Trophoblast cell (in vitro differentiated cells and primary cell): ENCODE results near the gene EXD3.

Experiments used
- DNase-seq, 2 donors: peaks; one replicate each; pipeline ENCODE4 v3.0.0-alpha.2; 2016
- H2AFZ ChIP-seq: 2 replicates; pipeline ENCODE4 v1.6.1; 2013; ENCODE audit warnings: low read length, moderate library complexity, mild to moderate bottlenecking; ENCODE audit not compliant: insufficient read depth, poor library complexity
- H2AK5ac ChIP-seq: 2 replicates; pipeline ENCODE4 v1.6.1; 2013; ENCODE audit warnings: mild to moderate bottlenecking, low read length
- H2BK120ac ChIP-seq: 2 replicates; pipeline ENCODE4 v1.6.1; 2013; ENCODE audit warnings: low read length, mild to moderate bottlenecking, moderate library complexity; ENCODE audit not compliant: insufficient read depth, poor library complexity
- H2BK12ac ChIP-seq: 2 replicates; pipeline ENCODE4 v1.6.1; 2013; ENCODE audit warnings: mild to moderate bottlenecking, low read length, moderate library complexity
- H2BK5ac ChIP-seq: 2 replicates; pipeline ENCODE4 v1.6.1; 2013; ENCODE audit warnings: low read length, low read depth, moderate library complexity, mild to moderate bottlenecking; ENCODE audit not compliant: poor library complexity
- H3K14ac ChIP-seq: 2 replicates; pipeline ENCODE4 v1.6.1; 2013; ENCODE audit warnings: mild to moderate bottlenecking, low read length
- H3K18ac ChIP-seq: 2 replicates; pipeline ENCODE4 v1.6.1; 2013; ENCODE audit warnings: mild to moderate bottlenecking, low read length
- H3K23ac ChIP-seq: 2 replicates; pipeline ENCODE4 v1.6.1; 2013; ENCODE audit warnings: low read length
- H3K27ac ChIP-seq: 2 replicates; pipeline ENCODE4 v1.5.1; 2013; ENCODE audit warnings: low read depth, mild to moderate bottlenecking, inconsistent platforms, low read length, moderate library complexity
- H3K27me3 ChIP-seq: 2 replicates; pipeline ENCODE4 v1.6.1; 2013; ENCODE audit warnings: inconsistent platforms, mild to moderate bottlenecking, low read length, moderate library complexity; ENCODE audit not compliant: insufficient read depth
- H3K36me3 ChIP-seq, 2 experiments: 1 replicate in 1 of 2; 2 replicates in 1 of 2; pipeline ENCODE4 v1.6.1; 2013; ENCODE audit warnings: low read length in 2 of 2, mild to moderate bottlenecking in 2 of 2, moderate library complexity in 1 of 2; ENCODE audit not compliant: insufficient read depth in 2 of 2, control insufficient read depth in 1 of 2
- H3K4ac ChIP-seq: 2 replicates; pipeline ENCODE4 v1.6.1; 2013; ENCODE audit warnings: low read depth, mild to moderate bottlenecking, low read length, moderate library complexity
- H3K4me1 ChIP-seq, 2 experiments: 1 replicate in 1 of 2; 2 replicates in 1 of 2; pipeline ENCODE4 v1.6.1; 2013; ENCODE audit warnings: low read length in 2 of 2, mild to moderate bottlenecking in 2 of 2, moderate library complexity in 1 of 2; ENCODE audit not compliant: insufficient read depth in 2 of 2, control insufficient read depth in 1 of 2
- H3K4me2 ChIP-seq: 2 replicates; pipeline ENCODE4 v1.6.1; 2013; ENCODE audit warnings: inconsistent platforms, mild to moderate bottlenecking, low read length, moderate library complexity
- H3K4me3 ChIP-seq: 2 replicates; pipeline ENCODE4 v1.5.1; 2013; ENCODE audit warnings: mild to moderate bottlenecking, low read depth, low read length, inconsistent platforms
- H3K79me1 ChIP-seq: one replicate; pipeline ENCODE4 v1.6.1; 2013; ENCODE audit warnings: low read length
- H3K79me2 ChIP-seq: 2 replicates; pipeline ENCODE4 v1.6.1; 2013; ENCODE audit warnings: low read length, mild to moderate bottlenecking; ENCODE audit not compliant: control insufficient read depth, insufficient read depth, poor library complexity
- H3K9ac ChIP-seq: 2 replicates; pipeline ENCODE4 v1.6.1; 2013; ENCODE audit warnings: mild to moderate bottlenecking, low read length
- H3K9me3 ChIP-seq: 2 replicates; pipeline ENCODE4 v1.6.1; 2013; ENCODE audit warnings: low read depth, mild to moderate bottlenecking, control low read depth, inconsistent platforms, low read length; ENCODE audit not compliant: insufficient read depth
- H4K12ac ChIP-seq: 2 replicates; pipeline ENCODE4 v1.6.1; 2013; ENCODE audit warnings: low read depth, mild to moderate bottlenecking, low read length, moderate library complexity
- H4K8ac ChIP-seq: 2 replicates; pipeline ENCODE4 v1.6.1; 2013; ENCODE audit warnings: low read depth, mild to moderate bottlenecking, low read length, moderate library complexity
- H4K91ac ChIP-seq: one replicate; pipeline ENCODE4 v1.6.1; 2013; ENCODE audit warnings: low read depth, mild to moderate bottlenecking, low read length, moderate library complexity
- WGBS: extraction: QIAGEN DNeasy Blood & Tissue Kit; methylation state at CpG from one replicate; pipeline ENCODE4 v1.1.7; 2013; ENCODE audit warnings: missing lambda C conversion rate; ENCODE audit not compliant: insufficient read length, insufficient coverage; ENCODE audit errors: extremely low coverage; 5-methylcytosine and 5-hydroxymethylcytosine counted together

Gene EXD3

DNA sequence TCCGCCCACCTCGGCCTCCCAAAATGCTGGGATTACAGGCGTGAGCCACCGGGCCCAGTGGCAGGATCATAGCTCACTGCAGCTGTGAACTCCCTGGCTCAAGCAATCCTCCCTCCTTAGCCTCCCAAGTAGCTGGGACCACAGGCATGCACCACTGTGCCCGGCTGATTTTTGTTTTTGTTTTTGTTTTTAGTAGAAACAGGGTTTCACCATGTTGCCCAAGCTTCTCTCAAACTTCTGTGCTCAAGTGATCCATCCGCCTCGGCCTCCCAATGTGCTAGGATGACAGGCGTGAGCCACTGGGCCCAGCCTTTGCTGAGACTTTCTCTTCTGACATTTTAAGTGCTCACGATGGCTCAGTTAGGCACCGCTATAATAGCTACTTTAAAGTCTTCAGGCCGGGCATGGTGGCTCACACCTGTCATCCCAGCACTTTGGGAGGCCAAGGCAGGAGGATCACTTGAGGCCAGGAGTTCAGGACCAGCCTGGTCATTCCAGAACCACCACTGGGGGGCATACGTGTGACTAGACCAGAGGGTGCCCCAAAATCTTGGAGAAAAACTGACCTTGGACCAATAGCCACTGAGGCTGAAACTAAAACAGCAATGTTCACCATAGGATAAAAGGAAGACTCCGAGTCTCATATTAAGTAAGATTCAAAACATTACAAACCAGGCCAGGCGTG is 21.3 kb upstream of the EXD3 start:
- no CpG with 5 or more reads among the region's 14 CpGs for WGBS
- Histone ChIP-seq H3K4me3 (no peak overlapping the region), H3K27me3 (no peaks in the 10 kb centered on the region), H2BK5ac (no peak overlapping the region), H2AK5ac (no peak overlapping the region), H2BK120ac (no peak overlapping the region), H3K23ac (no peak overlapping the region), H3K36me3 (peaks cover 5 to 7% of the 10 kb centered on the region in 2 experiments), H2AFZ (no peak overlapping the region), H3K4me1 (peaks cover 0 to 3% of the 10 kb centered on the region in 2 experiments), H3K4ac (no peak overlapping the region), H4K8ac (no peak overlapping the region), H4K12ac (no peak overlapping the region), H3K14ac (no peak overlapping the region), H3K9me3 (peaks cover 6% of the 10 kb centered on the region), H2BK12ac (no peak overlapping the region), H3K18ac (no peak overlapping the region), H3K4me2 (no peak overlapping the region), H3K79me1 (no peaks in the 10 kb centered on the region), H3K9ac (no peak overlapping the region), H3K79me2 (no peaks in the 10 kb centered on the region), H3K27ac (no peak overlapping the region), H4K91ac (no peak overlapping the region)
- DNase-seq = no peak

DNA sequence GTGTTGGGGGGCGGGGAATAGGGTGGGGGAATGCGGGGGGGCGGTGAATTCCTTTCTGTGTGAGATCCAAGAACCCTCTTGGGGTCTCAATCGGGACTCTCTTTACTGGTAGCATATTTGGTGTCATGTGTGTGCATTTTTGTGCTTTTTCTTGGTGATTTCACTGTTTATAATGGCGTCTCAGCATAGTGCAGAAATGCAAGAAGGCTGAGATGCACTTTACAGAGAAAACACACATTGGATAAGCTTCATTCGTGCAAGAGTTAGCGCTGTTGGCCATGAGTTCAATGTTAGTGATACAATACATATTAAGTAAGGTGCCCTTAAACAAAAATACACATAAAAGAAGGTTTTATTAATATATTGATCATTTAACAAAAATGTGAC is 19.0 kb upstream of the EXD3 start:
- H3K27ac ChIP-seq = no peak overlapping the region
- no peak overlapping the region for H3K4ac ChIP-seq
- H4K91ac ChIP-seq = no peak overlapping the region

DNA sequence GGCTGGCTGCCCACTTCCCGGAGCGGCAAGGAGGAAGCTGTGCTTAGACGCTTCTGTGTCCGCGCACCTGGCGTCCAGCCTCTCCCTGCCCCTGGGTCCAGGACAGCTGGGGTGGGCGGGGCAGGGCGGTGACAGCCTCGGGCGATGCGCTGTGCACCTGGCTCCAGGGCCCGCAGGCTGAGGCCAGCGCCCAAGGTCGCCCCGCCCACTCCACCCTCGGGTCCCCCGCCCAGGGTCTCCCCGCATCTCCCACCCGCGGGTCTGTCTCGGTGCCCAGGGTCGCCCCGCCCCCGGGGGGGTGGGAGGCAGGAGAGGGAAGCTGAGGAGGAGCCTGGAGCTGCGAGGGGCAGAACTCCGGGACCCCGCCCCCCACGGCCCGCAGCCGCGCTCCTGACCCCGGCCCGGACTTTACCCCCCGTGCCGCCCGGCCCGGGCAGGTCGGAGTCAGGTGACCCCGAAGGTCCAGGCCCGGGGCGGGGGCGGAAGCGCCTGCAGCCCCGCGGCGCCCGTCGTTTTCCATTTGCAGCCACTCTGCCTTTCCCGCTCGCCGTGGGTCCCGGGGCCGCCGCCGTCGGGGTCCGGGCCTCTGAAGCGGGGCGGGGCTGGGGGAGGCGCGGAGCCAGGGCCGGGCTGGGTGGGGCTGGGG is 18.4 kb upstream of the EXD3 start, which contains the start of gene ENTPD8:
ENTPD8 (minus strand) TSS at position 69 of the 646 bp plus-strand sequence. CDS start 3,072 bp downstream, outside the sequence.
- Histone ChIP-seq H3K4me1 (peaks cover 0 to 3% of the 10 kb centered on the region in 2 experiments), H2AK5ac (no peak within 1 kb of the TSS), H2BK120ac (no peak within 1 kb of the TSS), H4K8ac (no peak within 1 kb of the TSS), H3K4me3 (peak within 1 kb of the TSS; percentile 59), H3K36me3 (no peaks in the 10 kb centered on the region), H3K14ac (no peak within 1 kb of the TSS), H3K4me2 (peak within 1 kb of the TSS; percentile 85), H3K18ac (no peak within 1 kb of the TSS), H2AFZ (peak within 1 kb of the TSS; percentile 67), H3K79me2 (no peaks in the 10 kb centered on the region), H4K12ac (no peak within 1 kb of the TSS), H3K23ac (no peak within 1 kb of the TSS), H3K9ac (no peak within 1 kb of the TSS), H3K27me3 (no peaks in the 10 kb centered on the region), H3K27ac (no peak within 1 kb of the TSS), H2BK5ac (no peak within 1 kb of the TSS), H3K4ac (no peak within 1 kb of the TSS), H3K79me1 (no peaks in the 10 kb centered on the region), H3K9me3 (peaks cover 3% of the 10 kb centered on the region), H2BK12ac (no peak within 1 kb of the TSS), H4K91ac (no peak within 1 kb of the TSS)
- peak; percentile 88 to 92 for DNase-seq
- no CpG with 5 or more reads among the region's 62 CpGs for WGBS

More for the DNA sequence above, 19.0 kb upstream of the EXD3 start:
- Histone ChIP-seq H3K9me3 (peaks cover 3% of the 10 kb centered on the region), H2BK12ac (no peak overlapping the region), H3K4me3 (no peak overlapping the region), H3K27me3 (no peaks in the 10 kb centered on the region), H2AFZ (no peak overlapping the region), H3K79me1 (no peaks in the 10 kb centered on the region), H3K4me1 (peaks cover 0 to 3% of the 10 kb centered on the region in 2 experiments), H3K79me2 (no peaks in the 10 kb centered on the region), H2BK120ac (no peak overlapping the region), H4K8ac (no peak overlapping the region), H3K18ac (no peak overlapping the region), H3K23ac (no peak overlapping the region), H3K14ac (no peak overlapping the region), H2AK5ac (no peak overlapping the region), H4K12ac (no peak overlapping the region), H2BK5ac (no peak overlapping the region), H3K9ac (no peak overlapping the region), H3K4me2 (peak overlapping the region; percentile 40), H3K36me3 (no peaks in the 10 kb centered on the region)
- WGBS = no CpG with 5 or more reads among the region's 7 CpGs
- peak in 1 of 2 donors; percentile 50 for DNase-seq

DNA sequence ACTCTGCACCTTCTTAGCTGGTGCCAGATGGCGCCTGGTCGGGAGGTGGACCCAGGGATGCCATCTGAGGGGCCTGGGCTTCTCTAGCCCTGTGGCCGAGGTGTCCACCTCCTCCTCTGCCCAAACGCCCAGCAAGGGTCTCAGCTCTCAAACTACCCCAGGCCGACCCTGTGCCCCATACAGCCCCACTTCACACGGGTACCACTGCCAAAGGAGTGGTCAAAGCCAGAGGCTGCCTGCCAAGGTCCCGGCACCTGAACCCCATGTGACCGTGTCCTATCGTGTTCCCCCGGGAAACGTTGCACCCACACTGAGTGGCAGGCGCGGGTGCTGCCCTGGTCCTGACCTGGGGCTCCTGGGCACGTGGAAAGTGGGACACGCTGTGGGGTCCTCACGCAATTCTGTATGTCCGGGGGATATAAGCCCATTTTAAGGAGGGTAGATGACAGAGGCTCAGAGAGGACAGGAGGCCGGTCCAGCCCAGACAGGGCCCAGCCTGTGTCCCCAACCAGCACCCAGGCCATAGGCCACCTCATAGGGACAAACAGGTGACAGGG is 16.3 kb upstream of the EXD3 start:
- no peaks in the 10 kb centered on the region for H3K79me2 ChIP-seq
- H2BK120ac ChIP-seq = no peak overlapping the region
- H4K8ac ChIP-seq = no peak overlapping the region
- no peak overlapping the region for H2BK5ac ChIP-seq
- no peaks in the 10 kb centered on the region for H3K27me3 ChIP-seq
- no peak overlapping the region for H3K14ac ChIP-seq
- H3K9ac ChIP-seq = no peak overlapping the region
- no peaks in the 10 kb centered on the region for H3K9me3 ChIP-seq
- H3K27ac ChIP-seq = no peak overlapping the region
- no peak overlapping the region for H3K4ac ChIP-seq
- no peak overlapping the region for H3K4me3 ChIP-seq
- H3K4me2 ChIP-seq = no peak overlapping the region
- H4K91ac ChIP-seq = no peak overlapping the region
- H2AFZ ChIP-seq = no peak overlapping the region
- no peaks in the 10 kb centered on the region for H3K79me1 ChIP-seq
- no peak overlapping the region for H2BK12ac ChIP-seq
- no peak overlapping the region for H2AK5ac ChIP-seq
- H3K18ac ChIP-seq = no peak overlapping the region
- H3K36me3 ChIP-seq = no peaks in the 10 kb centered on the region
- no peak overlapping the region for H3K23ac ChIP-seq
- no peak overlapping the region for H4K12ac ChIP-seq
- WGBS = no CpG with 5 or more reads among the region's 18 CpGs
- peaks cover 0 to 3% of the 10 kb centered on the region in 2 experiments for H3K4me1 ChIP-seq
- no peak for DNase-seq
